T-helper 2 cell treated with Interferon-gamma antibody and Interleukin-4, amounts not matched to agents 100 ng/mL and 5 ng/mL, for 36 hours (primary cell): ENCODE measurements around the gene LRRC28. TPM values are rescaled to one million over a fixed set of nuclear protein-coding genes. Genes with fewer than 3 reads are reported as not detected.
"Not testable (repeated sequence)": the region's sequence is repeated elsewhere in the genome, so short reads cannot be mapped to it uniquely, and the experiment has no call there.

Source experiments
- intact Hi-C: fragments of 100-400 bp; cut with micrococcal nuclease; formaldehyde crosslinking; loops from one replicate; pipeline ENCODE4 v1.15.1; 2023
- total RNA-seq: library from RNA; stranded (reverse); gene quantifications from 2 replicates; pipeline ENCODE4 v1.2.3, GENCODE V29; 2022

LRRC28 gene
- total RNA-seq, result 19.8 and 22.4 TPM in 2 replicates

DNA sequence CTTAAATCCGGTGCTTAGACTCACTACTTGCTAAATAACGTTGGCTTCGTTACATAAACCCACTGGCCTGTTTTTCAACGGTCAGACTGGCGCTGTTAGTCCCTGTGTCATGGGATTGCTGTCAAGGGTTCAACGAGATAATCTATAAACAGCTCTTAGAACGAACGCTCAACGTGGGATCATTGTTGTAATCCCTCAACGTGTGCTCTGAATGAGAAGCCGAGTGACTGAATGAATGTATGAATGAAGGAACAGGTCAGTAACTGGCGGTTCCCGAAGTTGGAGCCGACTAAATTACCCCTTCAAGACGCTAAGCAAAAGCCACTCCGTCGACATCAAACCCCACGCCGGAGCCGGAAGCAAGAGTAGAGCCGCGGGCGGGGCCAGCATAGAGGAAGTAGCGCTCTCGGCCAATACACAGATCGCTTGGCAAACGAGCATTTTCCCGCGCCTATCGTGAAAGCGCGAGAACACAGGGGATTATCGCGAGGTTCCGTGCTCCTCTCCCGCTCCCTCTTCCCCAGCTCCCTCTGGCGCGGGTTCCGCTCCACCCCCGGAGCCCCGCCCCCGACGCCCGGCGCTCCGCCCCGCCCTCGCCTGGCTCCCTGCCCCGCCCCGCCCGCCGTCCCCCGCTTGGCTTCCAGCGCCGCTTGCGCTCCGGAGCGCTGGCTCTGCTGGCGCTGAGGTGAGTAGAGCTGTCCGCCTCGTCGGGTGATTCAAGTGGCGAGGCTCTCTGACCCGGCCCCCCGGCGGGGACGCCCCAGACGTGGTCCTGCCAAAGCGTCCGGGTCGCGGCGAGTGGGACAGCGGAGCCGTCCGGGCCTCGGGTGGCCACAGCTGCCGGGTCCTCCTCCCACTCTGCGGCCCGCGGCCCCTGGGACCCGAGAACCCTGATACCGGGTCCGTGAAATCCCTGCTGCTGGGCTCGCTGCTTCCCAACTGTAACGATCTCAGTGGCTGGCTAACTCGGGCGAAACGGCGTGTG is at the start of gene LRRC28:
TSS of gene LRRC28 (plus strand) at position 625 of the 985 bp plus-strand sequence. CDS start 4,477 bp downstream, outside the sequence.
- intact Hi-C loops, result loop anchor here (1.0 to 10.0 kb wide), 7 partner anchors 314 to 1351 kb away; partner anchors contain the start of genes ADAMTS17, ARRDC4, ASB7 and LINS1

DNA sequence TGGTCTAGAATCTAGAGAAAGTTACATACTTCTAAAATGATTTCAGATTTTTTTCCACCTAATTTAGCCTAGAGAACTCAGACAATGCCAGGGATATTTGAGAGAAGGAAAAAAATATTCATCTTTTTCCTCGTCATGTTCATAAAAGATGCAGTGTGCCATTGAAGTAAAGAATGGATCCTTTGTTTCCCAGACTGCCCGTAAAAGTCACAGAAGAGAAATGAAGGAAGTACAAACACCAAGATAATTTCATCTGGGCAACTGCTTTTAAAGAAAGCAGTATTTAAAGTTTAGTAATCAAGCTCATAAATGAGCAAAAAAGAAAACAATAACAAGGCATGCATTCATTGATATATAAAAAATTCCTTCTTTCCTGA is 49.1 kb upstream of the LRRC28 start:
- intact Hi-C loops, result no loop called here

DNA sequence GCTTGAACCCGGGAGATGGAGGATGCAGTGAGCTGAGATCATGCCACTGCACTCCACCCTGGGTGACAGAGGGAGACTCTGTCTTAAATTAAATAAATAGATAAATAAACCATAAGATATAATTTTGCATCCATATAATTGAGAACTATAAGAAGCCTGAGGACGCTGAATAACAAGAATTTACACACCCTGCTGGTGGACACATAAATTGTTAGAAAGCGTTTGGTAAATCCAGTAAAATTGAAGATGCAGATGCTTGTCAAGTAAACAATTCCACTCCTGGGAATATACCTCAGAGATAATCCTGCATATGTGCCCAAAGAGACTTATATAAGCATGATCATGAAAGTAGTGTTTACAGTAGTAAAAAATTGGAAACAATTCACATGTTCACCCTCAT is 43.6 kb upstream of the LRRC28 start:
- intact Hi-C loops, result no loop called here

DNA sequence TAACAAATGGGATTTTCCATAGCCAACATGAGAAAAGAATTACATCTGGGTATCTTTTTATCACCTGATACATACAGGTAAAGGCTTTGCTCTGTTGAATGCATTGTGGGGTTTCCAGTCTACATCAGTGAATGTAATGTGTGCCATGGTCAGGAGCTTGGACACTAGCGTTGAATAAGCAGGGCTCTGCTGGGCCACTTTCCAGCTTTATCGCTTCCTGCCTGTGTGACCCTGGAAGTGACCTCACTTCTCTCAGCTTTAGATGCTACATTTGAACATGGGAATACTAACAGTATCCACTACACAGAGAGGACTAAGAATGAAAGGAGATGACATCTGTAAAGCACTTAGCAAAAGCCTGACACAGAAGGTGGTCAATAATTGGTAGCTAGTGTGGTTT is 42.0 kb upstream of the LRRC28 start:
- intact Hi-C loops, result no loop called here

DNA sequence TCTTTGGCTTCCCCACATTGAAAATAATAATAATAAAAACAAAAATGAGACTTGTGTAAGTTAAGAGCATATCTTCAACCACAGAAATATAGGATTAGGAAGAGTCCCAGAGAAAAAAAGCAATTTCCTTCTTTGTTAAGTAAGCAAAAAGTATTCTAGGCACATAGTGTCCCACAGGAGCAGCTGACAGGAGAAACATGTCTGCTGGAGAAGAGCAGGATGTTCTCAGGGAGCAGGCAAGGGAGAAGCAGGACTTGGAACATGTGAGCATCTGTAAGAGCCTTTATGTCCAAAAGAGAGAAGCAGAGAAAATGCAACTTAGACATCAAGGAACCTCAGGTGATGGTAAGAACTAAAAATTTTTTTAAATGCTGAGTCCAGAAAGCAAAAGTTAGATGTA is 40.9 kb upstream of the LRRC28 start:
- intact Hi-C loops, result no loop called here

DNA sequence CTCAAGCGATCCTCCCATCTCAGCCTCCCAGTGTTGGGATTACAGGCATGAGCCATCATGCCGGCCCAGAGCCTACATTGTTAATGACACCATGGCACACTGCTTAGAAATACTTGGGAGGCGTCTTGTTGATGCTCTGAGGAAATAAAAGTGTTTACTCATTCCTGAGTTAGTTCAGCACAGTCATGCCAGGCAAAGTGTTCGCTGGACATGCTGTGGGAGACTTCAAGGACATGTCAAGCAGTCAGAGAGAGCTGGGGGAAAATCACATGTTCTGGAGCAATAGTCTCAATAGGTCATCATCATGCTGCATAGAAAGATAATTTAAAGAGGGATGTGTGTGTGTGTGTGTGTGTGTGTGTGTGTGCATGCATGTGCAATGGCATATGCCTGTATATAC is 39.4 kb upstream of the LRRC28 start:
- intact Hi-C loops, result no loop called here

DNA sequence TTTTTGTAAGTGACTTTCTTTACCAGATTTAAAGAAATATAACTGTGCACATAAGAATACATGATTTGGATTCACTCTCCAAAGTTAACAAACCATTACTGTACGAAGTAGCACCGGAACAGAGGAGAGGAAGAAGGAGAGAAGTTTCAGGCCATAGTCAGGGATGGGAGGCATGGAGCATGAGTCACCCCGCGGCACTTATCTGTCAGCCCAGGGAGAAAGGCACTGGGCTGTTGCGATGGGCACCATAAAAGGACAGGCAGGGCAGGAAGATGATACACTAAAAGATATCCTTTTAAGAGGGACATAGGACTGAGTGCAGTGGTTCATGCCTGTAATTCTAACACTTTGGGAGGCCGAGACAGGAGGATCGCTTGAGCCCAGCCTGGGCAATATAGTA is 38.9 kb upstream of the LRRC28 start:
- intact Hi-C loops, result no loop called here

DNA sequence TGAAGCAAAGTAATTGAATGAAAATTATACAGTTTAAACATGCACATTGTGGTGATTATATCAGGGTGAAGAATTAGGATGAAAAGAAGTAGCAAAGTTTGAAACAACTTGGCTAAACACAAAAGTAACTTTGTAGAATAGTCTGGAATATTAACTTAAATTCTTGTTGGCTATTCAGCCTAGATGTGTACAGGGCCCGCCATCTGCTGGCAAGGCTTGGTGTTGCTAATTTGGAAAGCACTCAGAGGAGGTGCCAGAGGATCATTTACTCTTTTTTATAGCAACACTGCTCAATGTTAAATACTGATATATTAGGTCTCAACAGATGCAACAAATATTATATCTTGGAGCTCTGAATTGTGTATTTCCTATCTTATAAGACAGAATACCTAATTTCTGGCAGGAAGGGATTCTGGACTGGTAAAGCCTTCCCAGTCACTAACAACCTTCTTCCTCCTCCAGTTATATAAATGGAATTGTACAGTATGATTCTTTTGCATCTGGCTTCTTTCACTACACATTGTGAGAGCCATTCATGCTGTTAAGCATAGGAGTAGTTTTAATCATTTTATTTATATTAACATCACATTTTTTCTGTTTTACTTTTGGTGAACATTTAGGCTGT is 38.0 kb upstream of the LRRC28 start:
- intact Hi-C loops, result loop anchor here (1.0 kb wide), 2 partner anchors 109 to 113 kb away; no protein-coding TSS in a partner anchor

DNA sequence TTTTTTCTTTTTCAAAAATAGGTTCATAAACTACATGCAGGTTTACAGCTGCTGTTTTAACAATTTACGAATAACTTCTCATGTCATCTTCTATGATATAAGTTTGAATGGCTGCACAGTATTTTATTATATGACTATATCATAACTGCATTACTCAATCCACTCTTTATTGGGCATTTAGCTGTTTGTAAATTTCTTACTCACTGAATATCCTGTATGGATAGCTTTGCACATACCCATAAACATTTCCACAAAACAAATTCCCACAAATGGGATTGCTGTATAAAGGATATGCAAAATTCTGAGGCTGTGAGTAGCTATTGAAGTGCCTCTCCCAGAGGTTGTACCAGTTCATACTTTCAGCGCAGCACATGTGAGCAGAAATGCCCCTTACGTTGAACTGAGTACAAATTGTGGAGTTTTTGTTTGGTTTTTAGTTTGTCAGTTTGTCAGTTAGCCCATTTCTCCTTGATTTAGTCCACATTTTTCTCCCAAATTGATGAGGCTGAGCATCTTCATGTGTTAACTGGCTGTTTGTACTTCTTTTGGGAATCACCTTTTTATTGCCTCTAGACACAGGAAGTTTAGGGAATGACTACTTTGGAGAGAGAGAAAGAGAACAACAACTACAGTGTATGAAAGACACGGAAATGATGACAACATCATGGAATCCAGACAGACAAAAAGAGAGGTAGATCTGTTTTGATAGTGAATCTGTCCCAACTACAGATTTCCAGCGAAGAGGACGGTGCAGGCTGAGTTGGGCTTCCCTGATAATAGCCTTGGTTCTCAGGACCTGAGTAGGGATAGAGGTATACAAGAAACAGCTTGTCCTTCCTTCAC is 26.7 kb upstream of the LRRC28 start:
- intact Hi-C loops, result no loop called here

DNA sequence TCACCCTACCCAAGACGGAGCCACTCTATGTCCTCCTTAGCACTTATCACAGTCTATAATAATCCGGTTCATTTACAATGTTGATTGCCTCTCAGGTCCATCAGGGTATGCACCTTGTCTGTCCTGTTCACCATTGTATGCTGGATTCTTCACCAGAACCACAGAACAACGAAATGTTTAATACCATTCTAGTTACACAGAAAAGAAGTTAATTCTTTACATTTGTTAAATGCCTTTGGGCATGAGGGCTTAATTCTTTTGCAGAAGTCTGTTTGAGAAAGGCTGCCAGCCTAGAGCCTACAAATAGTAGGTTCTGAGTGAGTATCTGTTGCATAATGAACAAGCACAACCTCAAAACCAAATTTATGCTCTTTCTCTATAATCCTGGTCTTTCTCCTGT is 24.5 kb upstream of the LRRC28 start:
- intact Hi-C loops, result no loop called here

DNA sequence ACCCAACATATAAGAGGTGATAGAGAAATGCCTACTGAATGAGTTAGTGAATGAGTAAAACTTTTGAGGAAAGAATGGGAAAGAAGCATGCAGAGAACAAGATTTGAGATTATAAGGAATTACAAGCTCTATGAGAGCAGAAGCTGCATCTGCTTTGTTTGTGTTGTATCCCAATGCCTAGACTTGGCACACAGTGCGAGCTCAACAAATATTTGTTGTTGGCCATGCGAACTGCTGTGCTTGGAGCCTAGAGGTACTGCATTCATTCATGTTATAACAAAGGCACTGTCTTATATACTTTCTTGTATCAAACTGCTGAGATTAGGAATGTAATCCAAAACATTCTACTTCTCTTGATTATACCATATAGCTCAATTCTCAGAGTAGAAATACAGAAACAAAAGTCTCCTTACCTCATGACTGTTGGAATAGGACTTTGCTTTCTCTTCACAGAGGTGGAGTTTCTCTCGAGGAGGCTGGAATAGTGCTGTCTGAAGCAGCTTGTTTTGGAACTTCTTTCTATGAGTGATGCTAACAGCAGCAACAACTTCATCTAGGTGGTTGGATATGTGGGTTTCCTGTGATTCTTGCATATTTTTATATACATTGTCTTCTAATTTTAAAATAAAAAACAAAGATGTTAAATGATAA is 23.0 kb upstream of the LRRC28 start:
- intact Hi-C loops, result no loop called here

DNA sequence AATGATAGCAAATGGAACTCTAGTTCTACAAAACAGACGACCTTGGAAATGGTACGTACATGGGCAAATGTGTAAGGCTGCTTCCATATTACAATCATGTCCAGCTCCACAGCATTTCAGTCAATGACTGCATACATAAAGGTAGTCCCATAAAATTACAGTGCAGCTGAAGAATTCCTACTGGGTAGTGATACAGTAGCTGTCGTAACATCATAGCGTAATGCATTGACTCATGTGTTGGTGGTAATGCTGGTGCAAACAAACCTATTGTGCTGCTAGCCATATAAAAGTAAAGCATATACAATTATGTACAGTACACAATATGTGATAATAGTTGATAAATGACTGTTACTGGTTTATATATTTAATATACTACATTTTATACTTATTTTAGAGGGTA is 20.4 kb upstream of the LRRC28 start:
- intact Hi-C loops, result no loop called here

DNA sequence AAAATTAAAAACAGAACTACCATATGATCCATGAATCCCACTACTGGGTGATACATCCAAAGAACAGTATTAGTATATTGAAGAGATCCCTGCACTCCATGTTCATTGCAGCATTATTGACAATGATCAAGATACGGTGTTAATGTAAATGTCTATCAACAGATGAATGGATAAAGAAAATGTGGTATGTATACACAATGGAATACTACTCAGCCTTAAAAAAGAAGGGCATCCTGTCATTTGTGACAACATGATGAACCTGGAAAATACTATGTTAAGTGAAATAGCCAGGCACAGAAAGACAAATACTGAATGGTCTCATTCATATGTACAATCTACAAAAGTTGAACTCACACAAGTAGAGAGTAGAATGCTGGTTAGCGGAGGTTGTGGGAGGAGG is 18.5 kb upstream of the LRRC28 start:
- intact Hi-C loops, result no loop called here

DNA sequence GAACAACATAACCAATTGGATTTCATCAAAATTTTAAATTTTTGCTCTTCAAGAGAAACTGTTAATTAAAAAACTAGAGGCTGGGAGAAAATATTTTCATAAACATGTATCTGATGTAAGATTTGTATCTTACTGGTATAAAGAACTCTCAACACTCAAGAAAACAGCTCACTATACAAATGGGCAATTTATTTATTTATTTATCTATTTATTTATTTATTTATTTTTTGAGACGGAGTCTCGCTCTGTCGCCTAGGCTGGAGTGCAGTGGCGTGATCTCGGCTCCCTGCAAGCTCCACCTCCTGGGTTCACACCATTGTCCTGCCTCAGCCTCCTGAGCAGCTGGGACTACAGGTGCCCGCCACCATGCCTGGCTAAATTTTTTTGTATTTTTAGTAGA is 17.1 kb upstream of the LRRC28 start:
- intact Hi-C loops, result not testable (repeated sequence)

DNA sequence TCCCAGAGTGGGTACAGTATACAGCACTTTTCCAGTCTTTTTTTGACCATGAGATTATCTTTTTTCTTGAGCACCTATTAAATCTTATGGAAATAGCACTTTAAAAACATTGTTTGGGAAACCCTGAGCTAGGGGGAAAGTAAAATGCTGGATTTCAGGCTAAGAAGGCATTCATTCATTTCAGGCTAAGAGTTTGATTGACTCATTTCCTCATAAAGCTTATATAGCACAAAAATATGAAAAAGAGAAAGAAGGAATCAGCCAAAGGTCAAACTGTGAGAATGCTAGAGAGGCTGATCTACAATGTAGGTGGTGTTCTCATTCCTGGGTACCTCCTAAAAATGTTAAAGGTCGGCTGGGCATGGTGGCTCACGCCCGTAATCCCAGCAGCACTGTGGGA is 12.4 kb upstream of the LRRC28 start:
- intact Hi-C loops, result no loop called here

DNA sequence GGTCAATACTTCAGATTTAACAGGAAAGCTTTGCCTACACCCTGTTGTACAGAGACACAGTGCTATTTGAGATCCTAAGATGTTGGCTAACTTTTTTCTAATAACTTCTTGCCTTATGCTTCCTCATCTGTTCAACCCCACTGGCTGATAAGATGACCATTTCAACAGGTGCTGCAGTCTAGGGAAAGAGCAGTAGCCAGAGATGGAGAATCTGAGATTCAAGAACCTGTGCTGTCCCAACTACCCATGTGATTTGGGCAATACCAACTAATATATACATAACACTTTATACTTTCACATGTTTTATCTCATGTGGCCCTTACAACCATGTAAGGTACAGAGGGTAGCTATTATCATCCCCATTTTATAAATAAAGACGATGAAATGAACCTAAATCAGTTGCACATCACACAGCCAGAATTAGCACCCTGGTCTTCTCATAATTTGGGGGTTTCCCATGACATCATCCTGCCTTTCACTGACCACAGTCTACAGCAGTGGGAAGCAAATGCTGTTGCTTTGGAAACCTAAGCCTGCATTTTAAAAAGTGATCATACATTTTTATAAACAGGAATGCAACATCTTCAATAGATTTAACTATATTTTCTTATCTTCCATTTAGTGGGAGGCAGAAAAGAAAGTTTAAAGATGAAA is 11.6 kb upstream of the LRRC28 start:
- intact Hi-C loops, result no loop called here

DNA sequence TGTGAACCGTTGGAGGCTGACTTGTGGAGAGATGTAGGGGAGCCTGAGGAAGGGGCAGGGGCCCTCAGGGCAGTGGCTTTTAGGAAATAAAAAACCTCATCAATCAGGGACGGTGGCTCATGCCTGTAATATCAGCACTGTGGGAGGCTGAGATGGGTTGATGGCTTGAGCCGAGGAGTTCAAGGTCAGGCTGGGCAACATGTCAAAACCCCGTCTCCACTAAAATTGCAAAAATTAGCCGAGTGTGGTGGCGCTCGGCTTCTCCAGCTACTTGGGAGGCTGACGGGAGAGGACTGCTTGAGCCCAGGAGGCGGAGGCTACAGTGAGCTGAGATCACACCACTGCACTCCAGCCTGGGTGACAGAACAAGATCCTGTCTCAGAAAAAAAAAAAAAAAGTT is 9.5 kb upstream of the LRRC28 start:
- intact Hi-C loops, result no loop called here

DNA sequence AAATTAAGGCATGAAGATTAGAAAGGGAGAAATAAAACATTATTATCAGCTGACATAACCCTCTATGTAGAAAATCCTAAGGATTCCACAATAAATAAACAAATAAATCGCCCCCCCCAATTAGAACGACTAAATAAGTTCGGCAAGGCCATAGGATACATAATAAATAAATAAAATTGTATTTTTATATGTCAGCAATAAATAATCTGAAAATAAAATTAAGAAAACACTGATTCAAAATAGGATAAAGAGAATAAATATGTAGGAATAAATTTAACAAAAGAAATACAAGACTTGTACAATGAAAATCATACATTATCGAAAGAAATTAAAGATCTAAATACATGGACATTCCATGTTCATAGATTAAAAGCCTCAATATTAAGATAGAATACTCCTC is 7.0 kb upstream of the LRRC28 start:
- intact Hi-C loops, result no loop called here

DNA sequence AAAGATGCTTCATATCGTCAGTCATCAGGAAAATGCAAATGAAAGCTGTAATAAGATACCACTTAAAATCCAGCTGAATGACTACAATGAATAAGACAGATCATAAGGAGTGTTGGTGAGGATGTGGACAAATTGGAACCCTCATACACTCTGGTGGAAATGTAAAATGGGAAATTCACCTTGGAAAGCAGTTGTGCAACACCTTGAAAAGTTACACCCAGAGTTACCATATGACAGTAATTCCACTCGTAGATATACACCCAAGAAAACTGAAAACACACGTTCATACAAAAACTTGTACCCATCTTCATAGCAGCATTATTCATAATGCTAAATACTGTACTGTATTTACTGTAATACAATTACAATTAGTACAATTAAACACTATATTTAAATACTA is 4.2 kb upstream of the LRRC28 start:
- intact Hi-C loops, result no loop called here

DNA sequence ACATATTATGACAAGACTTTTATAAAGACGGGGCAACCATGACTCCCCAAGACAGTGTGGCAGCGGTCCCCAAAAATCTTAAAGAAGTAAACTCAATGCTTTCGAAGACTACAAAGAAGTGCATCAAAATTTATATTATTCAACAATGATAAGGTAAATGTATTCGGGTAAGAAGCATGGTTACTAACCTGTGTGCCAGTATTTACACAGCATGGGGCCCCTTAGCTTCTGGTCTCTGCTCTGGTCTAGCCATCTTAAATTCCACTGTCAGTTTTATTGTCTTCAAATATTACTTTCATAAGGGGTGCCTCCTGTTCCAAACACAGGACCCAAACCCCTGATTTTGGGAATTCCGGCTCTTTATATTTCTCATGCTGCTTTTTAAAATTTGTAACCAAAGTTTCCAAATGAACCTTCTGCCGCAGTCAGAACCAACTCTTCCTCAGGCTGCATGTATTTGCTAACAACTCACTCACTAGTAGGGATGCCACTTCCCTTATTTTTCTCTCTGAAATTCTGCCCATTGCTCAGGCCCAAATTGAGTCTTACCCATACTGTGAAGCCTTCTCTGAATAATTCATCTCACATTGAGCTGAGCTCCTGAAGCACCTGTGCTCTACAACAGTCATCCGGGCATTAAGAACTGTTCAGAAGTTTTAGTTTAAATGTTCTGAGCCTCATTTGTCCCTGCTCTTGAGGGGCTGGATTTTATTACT is 3.1 kb upstream of the LRRC28 start:
- intact Hi-C loops, result no loop called here
